ENCODE results near the gene SYTL4. TPM values are rescaled to one million over a fixed set of nuclear protein-coding genes. Genes with fewer than 3 reads are reported as not detected.

SYTL4 gene
- total RNA-seq (2022; extraction: Qiagen RNA extraction) = 2.3 to 4.7 TPM (median 2.8 TPM) in 5 replicates

DNA sequence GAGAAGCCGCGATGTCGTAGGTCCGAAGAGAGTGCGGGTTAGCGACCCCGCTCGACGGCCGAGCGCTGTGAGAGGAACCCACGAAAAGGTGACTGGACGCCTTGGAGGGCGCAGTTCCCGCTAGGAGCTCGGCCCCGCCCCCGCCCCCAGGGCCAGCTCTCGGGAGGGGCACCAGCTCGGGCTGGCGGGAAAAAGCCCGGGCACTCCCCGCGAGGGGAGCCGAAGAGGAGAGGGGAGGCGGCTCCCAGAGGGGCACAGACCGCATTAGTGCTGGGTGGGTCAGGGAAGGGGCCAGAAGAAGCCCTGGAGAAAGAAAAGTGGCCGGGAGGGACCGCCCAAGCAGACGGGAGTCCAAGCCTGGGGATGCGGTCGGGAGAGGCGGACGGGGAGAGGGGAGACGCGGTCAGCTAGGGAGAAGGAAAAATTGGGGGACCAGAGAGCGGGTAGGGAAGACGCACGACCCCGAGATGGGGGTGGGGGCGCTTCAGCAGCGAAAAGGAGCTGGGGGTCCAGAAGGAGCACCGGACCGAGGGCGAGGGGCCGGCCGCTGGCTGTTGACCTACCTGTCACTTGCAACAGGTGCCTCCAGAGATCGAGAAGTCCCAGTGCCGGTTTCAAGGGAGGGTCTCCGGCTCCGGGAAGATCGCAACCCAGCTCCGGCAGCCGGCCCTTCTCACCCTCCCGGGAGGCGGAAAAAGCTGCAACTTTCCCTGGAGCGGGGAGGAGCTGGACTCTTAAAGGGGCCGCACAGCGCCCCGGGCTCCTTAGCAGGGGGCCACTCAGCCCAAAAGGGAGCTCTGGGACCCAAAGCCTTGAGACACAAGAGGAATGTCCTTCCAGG, at the start of gene SYTL4:
Gene SYTL4 (minus strand): TSS at position 681 of the 841 bp plus-strand sequence. CDS start 30,084 bp downstream, outside the sequence.

DNA sequence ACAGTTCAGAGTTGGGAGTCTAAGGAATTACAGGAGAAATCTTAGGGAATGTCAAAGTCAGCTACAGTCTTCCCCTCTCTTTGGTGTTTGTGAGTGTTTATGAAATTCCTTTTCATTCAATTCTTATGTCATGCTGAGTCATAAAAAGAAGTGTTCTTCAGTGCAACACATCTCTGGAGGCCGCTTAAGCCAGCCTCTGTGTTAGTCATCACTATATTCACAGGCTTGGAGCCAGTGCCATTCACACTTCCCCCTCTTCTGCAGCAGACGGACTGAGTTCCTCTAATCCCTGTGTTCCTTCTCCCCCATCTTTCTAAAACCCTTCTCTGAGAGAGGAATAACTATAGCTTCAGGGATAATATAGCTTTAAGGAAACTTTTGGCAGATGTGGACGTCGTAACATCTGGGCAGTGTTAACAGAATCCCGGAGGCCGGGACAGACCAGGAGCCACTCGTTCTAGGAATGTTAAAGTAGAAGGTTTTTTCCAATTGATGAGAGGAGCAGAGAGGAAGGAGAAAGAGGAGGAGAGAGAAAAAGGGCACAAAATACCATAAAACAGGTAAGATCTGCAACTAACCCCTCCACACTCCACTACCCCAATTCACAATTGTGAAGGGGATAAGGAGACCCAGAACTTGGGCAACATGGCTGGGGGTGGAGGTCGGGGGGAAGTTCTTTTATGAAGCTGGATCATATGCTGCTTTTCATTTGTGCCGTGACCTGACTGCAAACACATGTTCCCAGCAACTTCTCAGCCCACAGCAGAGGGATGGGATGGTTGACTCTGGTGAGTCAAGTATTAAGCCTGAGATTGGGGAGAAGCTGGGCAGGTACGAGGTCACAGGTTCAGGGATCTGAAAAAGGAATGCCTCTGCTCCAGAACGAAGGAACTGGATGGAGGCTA, 87.7 kb downstream of the SYTL4 start, which contains the start of gene SRPX2:
Gene SRPX2 (plus strand): TSS at position 244 of the 905 bp plus-strand sequence. CDS start 2,124 bp downstream, outside the sequence.

DNA sequence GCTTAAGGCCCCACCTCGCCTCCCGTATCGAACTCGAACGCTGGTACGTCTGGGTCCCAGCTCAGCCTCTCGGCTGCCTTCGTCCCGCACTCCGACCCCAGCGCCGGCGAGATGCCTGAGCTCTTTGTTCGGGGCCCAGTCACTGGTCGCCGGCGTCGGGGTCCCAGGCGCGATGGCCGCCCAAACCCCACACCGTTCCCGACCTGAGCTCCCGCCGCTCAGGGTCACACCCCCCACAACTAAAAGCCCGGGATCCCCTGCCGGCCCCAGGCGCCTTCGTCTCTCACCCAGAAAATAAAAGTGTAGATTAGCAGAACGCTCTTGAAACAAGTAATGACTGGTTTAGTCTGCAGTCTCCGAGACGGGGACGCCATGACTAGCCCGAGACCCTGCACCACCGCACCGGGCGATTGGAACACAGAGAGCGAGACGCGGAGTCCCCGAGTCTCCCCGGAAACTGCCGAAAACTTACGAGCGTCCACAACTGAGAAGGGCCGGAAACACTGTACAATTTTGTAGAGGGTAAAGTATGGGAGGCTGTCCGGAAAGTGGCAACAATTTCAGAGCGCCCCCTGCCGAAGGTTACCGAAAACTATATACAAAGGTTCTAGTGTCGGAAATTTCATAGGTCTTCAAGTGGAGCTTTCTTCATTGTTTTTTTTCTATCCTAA, 95.5 kb downstream of the SYTL4 start, which contains the start of gene TSPAN6:
Gene TSPAN6 (minus strand): TSS at position 486 of the 671 bp plus-strand sequence. CDS start 112 bp downstream, at position 374.

Other genes starting within 250 kb of the SYTL4 start
- not detected in 5 replicates for gene TNMD, start 147.2 kb downstream of the SYTL4 start, total RNA-seq (2022; extraction: Qiagen RNA extraction)
- 36.9 to 44.4 TPM (median 38.1 TPM) in 5 replicates for gene TSPAN6, start 95.3 kb downstream of the SYTL4 start, total RNA-seq (2022; extraction: Qiagen RNA extraction)
- 2.3 to 2.9 TPM (median 2.4 TPM) in 5 replicates for gene SRPX2, start 87.9 kb downstream of the SYTL4 start, total RNA-seq (2022; extraction: Qiagen RNA extraction)
- 31.0 to 37.5 TPM (median 32.6 TPM) in 5 replicates for gene CSTF2, start 88.3 kb upstream of the SYTL4 start, total RNA-seq (2022; extraction: Qiagen RNA extraction)
- gene NOX1, start 142.2 kb upstream of the SYTL4 start, total RNA-seq (2022; extraction: Qiagen RNA extraction) = 0.09 to 0.15 TPM in 2 of 5 replicates, not detected in the others
- 0.24 to 0.39 TPM (median 0.29 TPM) in 5 replicates for gene XKRX, start 196.8 kb upstream of the SYTL4 start, total RNA-seq (2022; extraction: Qiagen RNA extraction)
- gene ARL13A, start 237.6 kb upstream of the SYTL4 start, total RNA-seq (2022; extraction: Qiagen RNA extraction) = 0.07 to 0.38 TPM (median 0.19 TPM) in 4 of 5 replicates, not detected in the other

Measured in A549 treated with CORT108297 at 1 μM for 4 hours (cell line).